K562 (cell line): ENCODE results near the gene TRMT2A. TPM values are rescaled to one million over a fixed set of nuclear protein-coding genes. Genes with fewer than 3 reads are reported as not detected.

Experiments used
- CREB1 ChIP-seq, 2 experiments: sonication (generic) in 1 of 2; formaldehyde crosslinking in 1 of 2; IDR thresholded peaks; 2 replicates each; pipeline versions ENCODE4 v1.6.1 to v1.8.0; 2012 to 2022; ENCODE audit warnings: inconsistent platforms in 1 of 2, mild to moderate bottlenecking in 1 of 2, missing genetic modification reagents in 1 of 2, moderate library complexity in 1 of 2
- ELK1 ChIP-seq: sonication (generic); formaldehyde crosslinking; IDR thresholded peaks from 2 replicates; pipeline ENCODE4 v1.8.1; 2022; ENCODE audit warnings: missing genetic modification reagents
- FOXM1 ChIP-seq, 2 experiments: fragments of 450-650 bp in 1 of 2; sonication (generic) in 1 of 2; formaldehyde crosslinking in 1 of 2; IDR thresholded peaks; 2 replicates each; pipeline versions ENCODE4 v1.6.1 to v1.9.0; 2017 to 2022; ENCODE audit warnings: low read depth in 2 of 2, mild to moderate bottlenecking in 2 of 2, missing genetic modification reagents in 1 of 2, moderate library complexity in 1 of 2
- HBP1 ChIP-seq: fragments of 450-650 bp; formaldehyde crosslinking; IDR thresholded peaks from 2 replicates; pipeline ENCODE4 v1.4.0; 2022; ENCODE audit warnings: missing genetic modification characterization
- JUN ChIP-seq, 2 experiments: sonication (generic) in 1 of 2; formaldehyde crosslinking in 1 of 2; IDR thresholded peaks; 2 replicates each; pipeline versions ENCODE4 v1.6.1 to v1.8.0; 2012 to 2022; ENCODE audit warnings: borderline replicate concordance in 2 of 2, mild to moderate bottlenecking in 2 of 2, improper control_type of control experiment in 1 of 2, low read depth in 1 of 2, low read length in 1 of 2, missing genetic modification reagents in 1 of 2
- MGA ChIP-seq: fragments of 450-650 bp; IDR thresholded peaks from 2 replicates; pipeline ENCODE4 v1.6.1; 2016; ENCODE audit warnings: mild to moderate bottlenecking, moderate library complexity
- MXI1 ChIP-seq: IDR thresholded peaks from 2 replicates; pipeline ENCODE4 v1.6.1; 2011; ENCODE audit warnings: low read depth, mild to moderate bottlenecking, improper control_type of control experiment, low read length
- NFIC ChIP-seq: fragments of 450-650 bp; IDR thresholded peaks from 2 replicates; pipeline ENCODE4 v1.6.1; 2017; ENCODE audit warnings: mild to moderate bottlenecking, inconsistent platforms
- RBM34 ChIP-seq: fragments of 200-400 bp; formaldehyde crosslinking; IDR thresholded peaks from 2 replicates; pipeline ENCODE4 v1.6.1; 2018; ENCODE audit warnings: low read length, borderline replicate concordance; ENCODE audit not compliant: insufficient read depth
- SMAD2 ChIP-seq: fragments of 150-350 bp; IDR thresholded peaks from 2 replicates; pipeline ENCODE4 v1.6.1; 2014; ENCODE audit warnings: low read depth, mild to moderate bottlenecking, low read length
- TRIM24 ChIP-seq, 2 experiments: fragments of 450-650 bp; IDR thresholded peaks; 2 replicates each; pipeline ENCODE4 v1.6.1; 2016
- ZEB2 ChIP-seq: fragments of 450-650 bp; IDR thresholded peaks from 2 replicates; pipeline ENCODE4 v1.6.1; 2016
- ZNF644 ChIP-seq: fragments of 200-800 bp; sonication (Bioruptor generic); IDR thresholded peaks from 2 replicates; pipeline ENCODE4 v1.6.1; 2016; ENCODE audit warnings: low read depth, missing genetic modification characterization, missing compliant biosample characterization
- ZNF766 ChIP-seq: fragments of 200-800 bp; sonication (Bioruptor generic); conservative IDR thresholded peaks from 2 replicates; pipeline ENCODE4 v1.6.1; 2016; ENCODE audit warnings: missing genetic modification characterization, missing compliant biosample characterization
- polyA plus RNA-seq, 8 experiments: library from polyadenylated mRNA; depleted of rRNA in 4 of 8; stranded (reverse) in 5 of 8; unstranded in 3 of 8; fragments of >200 nt; fragmentation: Nextera tagmentation in 2 of 8; fragmentation: Illumina TruSeq in 1 of 8; extraction: Ambion mirVana in 2 of 8; extraction: Trizol in 1 of 8; gene quantifications; 2 replicates each; pipeline versions ENCODE4 v1.2.1 to v1.2.3, GENCODE V29; 2011 to 2014; ENCODE audit warnings: inconsistent platforms in 1 of 8, missing spikeins in 1 of 8
- total RNA-seq, 7 experiments: library from RNA; depleted of rRNA in 6 of 7; stranded (reverse); fragments of >200 nt in 6 of 7; fragmentation: Illumina TruSeq in 2 of 7; extraction: Trizol in 2 of 7; gene quantifications; 2 replicates each; pipeline versions ENCODE4 v1.2.1 to v1.2.3, GENCODE V29; 2011 to 2021; ENCODE audit warnings: low replicate concordance in 1 of 7

Gene TRMT2A
- total and polyA plus RNA-seq, 9 of the 15 experiments (the other 6 are each of a cell fraction or from before 2014, with no cell fraction given) = 1.6 to 265 (median 140) TPM

GRCh38 chr22:20153945-20154344, 36.9 kb upstream of the TRMT2A start (continued):
- TF ChIP-seq MGA (no peak), ZEB2 (no peak), ZNF644 (no peak), ELK1 (CRISPR knock-in tag) (no peak), FOXM1 (IDR thresholded peaks at IDR 0.05; ENCODE audit: low read depth) (no peak), FOXM1 (CRISPR knock-in tag; IDR thresholded peaks at IDR 0.05; ENCODE audit: low read depth) (no peak), TRIM24 (IDR thresholded peaks at IDR 0.05) (no peak), MXI1 (no peak), HBP1 (CRISPR knock-in tag) (no peak), RBM34 (no peak), ZNF766 (CRISPR knock-in tag) (no peak), NFIC (no peak), SMAD2 (no peak), JUN (IDR thresholded peaks at IDR 0.05; ENCODE audit: borderline replicate concordance, low read depth, low read length) (no peak), JUN (CRISPR knock-in tag; IDR thresholded peaks at IDR 0.05; ENCODE audit: borderline replicate concordance) (no peak), CREB1 (IDR thresholded peaks at IDR 0.05) (no peak), CREB1 (CRISPR knock-in tag; IDR thresholded peaks at IDR 0.05) (0 out of 2 replicates have a peak, but pooled peaks have one; percentile 30)
